GM23338 (cell line): ENCODE data around the gene PPCS. TPM values are rescaled to one million over a fixed set of nuclear protein-coding genes. Genes with fewer than 3 reads are reported as not detected.
"Not testable (repeated sequence)": the region's sequence is repeated elsewhere in the genome, so short reads cannot be mapped to it uniquely, and the experiment has no call there.

Experiments used
- ATAC-seq: fragments of 200-7000 bp; cut with Tn5 transposase; 3 replicates; pipeline ENCODE4 v1.9.1; 2020
- DNase-seq: peaks from one replicate; pipeline ENCODE4 v3.0.0-alpha.2; 2015; ENCODE audit warnings: low spot score
- H2AFZ ChIP-seq: fragments of 200-600 bp; sonication (generic); 2 replicates; pipeline ENCODE4 v1.8.0; 2016; ENCODE audit warnings: antibody characterized with exemption, mild to moderate bottlenecking, moderate library complexity
- H3F3A ChIP-seq: fragments of 200-600 bp; sonication (generic); replicated peaks from 2 replicates; pipeline ENCODE4 v1.8.0; 2017; ENCODE audit warnings: antibody characterized with exemption, mixed run types, low read depth
- H3K27ac ChIP-seq: fragments of 200-600 bp; sonication (generic); 2 replicates; pipeline ENCODE4 v1.6.1; 2016; ENCODE audit warnings: low read depth
- H3K27me3 ChIP-seq: fragments of 200-600 bp; sonication (generic); 2 replicates; pipeline ENCODE4 v1.8.0; 2016; ENCODE audit warnings: mild to moderate bottlenecking, mixed run types, moderate library complexity; ENCODE audit not compliant: insufficient read depth
- H3K36me3 ChIP-seq: fragments of 200-600 bp; sonication (generic); 2 replicates; pipeline ENCODE4 v1.8.0; 2016; ENCODE audit warnings: mild to moderate bottlenecking; ENCODE audit not compliant: insufficient read depth
- H3K4me1 ChIP-seq: fragments of 200-600 bp; sonication (generic); 2 replicates; pipeline ENCODE4 v1.8.0; 2016; ENCODE audit warnings: mild to moderate bottlenecking, moderate library complexity; ENCODE audit not compliant: insufficient read depth
- H3K4me2 ChIP-seq: fragments of 200-600 bp; sonication (generic); 2 replicates; pipeline ENCODE4 v1.7.1; 2017; ENCODE audit warnings: mixed run types
- H3K4me3 ChIP-seq: fragments of 200-600 bp; sonication (generic); 2 replicates; pipeline ENCODE4 v1.6.1; 2016; ENCODE audit warnings: mixed run types
- H3K79me2 ChIP-seq: fragments of 200-600 bp; sonication (generic); replicated peaks from 2 replicates; pipeline ENCODE4 v1.8.0; 2017; ENCODE audit warnings: mild to moderate bottlenecking; ENCODE audit not compliant: insufficient read depth
- H3K9me2 ChIP-seq: fragments of 200-600 bp; sonication (generic); 2 replicates; pipeline ENCODE4 v1.8.0; 2017; ENCODE audit not compliant: insufficient read depth
- H4K20me1 ChIP-seq: fragments of 200-600 bp; sonication (generic); replicated peaks from 2 replicates; pipeline ENCODE4 v1.8.0; 2017; ENCODE audit warnings: mild to moderate bottlenecking; ENCODE audit not compliant: insufficient read depth
- H3K27ac Mint-ChIP-seq: 2 replicates; pipeline ENCODE4 v1.8.0; 2020; ENCODE audit warnings: inconsistent platforms, mild to moderate bottlenecking, moderate library complexity, mixed read lengths
- H3K27me3 Mint-ChIP-seq: 3 replicates; pipeline ENCODE4 v1.8.0; 2022; ENCODE audit warnings: low read depth, mild to moderate bottlenecking, moderate library complexity, mixed read lengths, inconsistent platforms; ENCODE audit not compliant: insufficient read depth, poor library complexity
- H3K36me3 Mint-ChIP-seq: 3 replicates; pipeline ENCODE4 v1.8.0; 2021; ENCODE audit warnings: low read depth, mild to moderate bottlenecking, inconsistent platforms, moderate library complexity, mixed read lengths
- H3K4me1 Mint-ChIP-seq: 3 replicates; pipeline ENCODE4 v1.8.0; 2020; ENCODE audit warnings: mild to moderate bottlenecking, inconsistent platforms, mixed read lengths
- H3K4me3 Mint-ChIP-seq: 3 replicates; pipeline ENCODE4 v1.8.0; 2021; ENCODE audit warnings: moderate library complexity, mild to moderate bottlenecking, inconsistent platforms, mixed read lengths
- H3K9me3 Mint-ChIP-seq: 3 replicates; pipeline ENCODE4 v1.8.0; 2020; ENCODE audit warnings: moderate library complexity, mild to moderate bottlenecking, inconsistent platforms, mixed read lengths
- CREB1 ChIP-seq: fragments of 250-450 bp; sonication (Bioruptor Pico); IDR thresholded peaks from 2 replicates; pipeline ENCODE4 v1.5.0; 2020; ENCODE audit warnings: low read depth, mild to moderate bottlenecking, moderate library complexity
- CTCF ChIP-seq, 2 experiments: fragments of 200-600 bp in 1 of 2; sonication (generic) in 1 of 2; conservative IDR thresholded peaks; 2 replicates each; pipeline versions ENCODE4 v1.5.1 to v1.6.1; 2016 to 2017; ENCODE audit warnings: antibody characterized with exemption in 2 of 2, low read depth in 2 of 2, mild to moderate bottlenecking in 2 of 2, moderate library complexity in 1 of 2
- EZH2 ChIP-seq: fragments of 200-600 bp; sonication (generic); IDR thresholded peaks from one replicate; pipeline ENCODE4 v1.8.0; 2017; ENCODE audit warnings: antibody characterized with exemption, mild to moderate bottlenecking, low read depth; ENCODE audit not compliant: unreplicated experiment
- EZH2phosphoT487 ChIP-seq: fragments of 200-600 bp; sonication (generic); IDR thresholded peaks from one replicate; pipeline ENCODE4 v1.8.1; 2018; ENCODE audit warnings: antibody characterized with exemption; ENCODE audit not compliant: unreplicated experiment
- JUNB ChIP-seq: IDR thresholded peaks from one replicate; pipeline ENCODE4 v1.6.1; 2016; ENCODE audit warnings: antibody characterized with exemption; ENCODE audit not compliant: unreplicated experiment
- REST ChIP-seq: IDR thresholded peaks from one replicate; pipeline ENCODE4 v1.6.1; 2018; ENCODE audit warnings: antibody characterized with exemption; ENCODE audit not compliant: unreplicated experiment
- STAT1 ChIP-seq: IDR thresholded peaks from one replicate; pipeline ENCODE4 v1.6.1; 2016; ENCODE audit warnings: antibody characterized with exemption; ENCODE audit not compliant: unreplicated experiment
- ZNF114 ChIP-seq: fragments of 250-450 bp; sonication (Bioruptor Pico); IDR thresholded peaks from 2 replicates; pipeline ENCODE4 v1.5.0; 2020; ENCODE audit warnings: mild to moderate bottlenecking, moderate library complexity
- ZNF331 ChIP-seq: fragments of 250-450 bp; sonication (Bioruptor Pico); IDR thresholded peaks from 2 replicates; pipeline ENCODE4 v1.5.0; 2020; ENCODE audit warnings: low read depth, mild to moderate bottlenecking, moderate library complexity
- polyA plus RNA-seq: library from polyadenylated mRNA; unstranded; fragments of >200 nt; fragmentation: Nextera tagmentation; extraction: Ambion mirVana; gene quantifications from 2 replicates; pipeline ENCODE4 v1.2.1, GENCODE V29; 2016
- total RNA-seq: library from RNA; depleted of rRNA; stranded (reverse); fragments of >200 nt; shearing (Covaris generic); gene quantifications from 2 replicates; pipeline ENCODE4 v1.2.3, GENCODE V29; 2014
- TF ChIP-seq, protein P1 (sequence below): fragments of 250-450 bp; sonication (Bioruptor Pico); IDR thresholded peaks from 2 replicates; pipeline ENCODE4 v1.5.0; 2020; ENCODE audit warnings: mild to moderate bottlenecking, moderate library complexity

The PPCS gene
- total and polyA plus RNA-seq, 2 experiments from 2014 or later: 35.6 to 47.6 TPM

- TF ChIP-seq, protein P1, sequence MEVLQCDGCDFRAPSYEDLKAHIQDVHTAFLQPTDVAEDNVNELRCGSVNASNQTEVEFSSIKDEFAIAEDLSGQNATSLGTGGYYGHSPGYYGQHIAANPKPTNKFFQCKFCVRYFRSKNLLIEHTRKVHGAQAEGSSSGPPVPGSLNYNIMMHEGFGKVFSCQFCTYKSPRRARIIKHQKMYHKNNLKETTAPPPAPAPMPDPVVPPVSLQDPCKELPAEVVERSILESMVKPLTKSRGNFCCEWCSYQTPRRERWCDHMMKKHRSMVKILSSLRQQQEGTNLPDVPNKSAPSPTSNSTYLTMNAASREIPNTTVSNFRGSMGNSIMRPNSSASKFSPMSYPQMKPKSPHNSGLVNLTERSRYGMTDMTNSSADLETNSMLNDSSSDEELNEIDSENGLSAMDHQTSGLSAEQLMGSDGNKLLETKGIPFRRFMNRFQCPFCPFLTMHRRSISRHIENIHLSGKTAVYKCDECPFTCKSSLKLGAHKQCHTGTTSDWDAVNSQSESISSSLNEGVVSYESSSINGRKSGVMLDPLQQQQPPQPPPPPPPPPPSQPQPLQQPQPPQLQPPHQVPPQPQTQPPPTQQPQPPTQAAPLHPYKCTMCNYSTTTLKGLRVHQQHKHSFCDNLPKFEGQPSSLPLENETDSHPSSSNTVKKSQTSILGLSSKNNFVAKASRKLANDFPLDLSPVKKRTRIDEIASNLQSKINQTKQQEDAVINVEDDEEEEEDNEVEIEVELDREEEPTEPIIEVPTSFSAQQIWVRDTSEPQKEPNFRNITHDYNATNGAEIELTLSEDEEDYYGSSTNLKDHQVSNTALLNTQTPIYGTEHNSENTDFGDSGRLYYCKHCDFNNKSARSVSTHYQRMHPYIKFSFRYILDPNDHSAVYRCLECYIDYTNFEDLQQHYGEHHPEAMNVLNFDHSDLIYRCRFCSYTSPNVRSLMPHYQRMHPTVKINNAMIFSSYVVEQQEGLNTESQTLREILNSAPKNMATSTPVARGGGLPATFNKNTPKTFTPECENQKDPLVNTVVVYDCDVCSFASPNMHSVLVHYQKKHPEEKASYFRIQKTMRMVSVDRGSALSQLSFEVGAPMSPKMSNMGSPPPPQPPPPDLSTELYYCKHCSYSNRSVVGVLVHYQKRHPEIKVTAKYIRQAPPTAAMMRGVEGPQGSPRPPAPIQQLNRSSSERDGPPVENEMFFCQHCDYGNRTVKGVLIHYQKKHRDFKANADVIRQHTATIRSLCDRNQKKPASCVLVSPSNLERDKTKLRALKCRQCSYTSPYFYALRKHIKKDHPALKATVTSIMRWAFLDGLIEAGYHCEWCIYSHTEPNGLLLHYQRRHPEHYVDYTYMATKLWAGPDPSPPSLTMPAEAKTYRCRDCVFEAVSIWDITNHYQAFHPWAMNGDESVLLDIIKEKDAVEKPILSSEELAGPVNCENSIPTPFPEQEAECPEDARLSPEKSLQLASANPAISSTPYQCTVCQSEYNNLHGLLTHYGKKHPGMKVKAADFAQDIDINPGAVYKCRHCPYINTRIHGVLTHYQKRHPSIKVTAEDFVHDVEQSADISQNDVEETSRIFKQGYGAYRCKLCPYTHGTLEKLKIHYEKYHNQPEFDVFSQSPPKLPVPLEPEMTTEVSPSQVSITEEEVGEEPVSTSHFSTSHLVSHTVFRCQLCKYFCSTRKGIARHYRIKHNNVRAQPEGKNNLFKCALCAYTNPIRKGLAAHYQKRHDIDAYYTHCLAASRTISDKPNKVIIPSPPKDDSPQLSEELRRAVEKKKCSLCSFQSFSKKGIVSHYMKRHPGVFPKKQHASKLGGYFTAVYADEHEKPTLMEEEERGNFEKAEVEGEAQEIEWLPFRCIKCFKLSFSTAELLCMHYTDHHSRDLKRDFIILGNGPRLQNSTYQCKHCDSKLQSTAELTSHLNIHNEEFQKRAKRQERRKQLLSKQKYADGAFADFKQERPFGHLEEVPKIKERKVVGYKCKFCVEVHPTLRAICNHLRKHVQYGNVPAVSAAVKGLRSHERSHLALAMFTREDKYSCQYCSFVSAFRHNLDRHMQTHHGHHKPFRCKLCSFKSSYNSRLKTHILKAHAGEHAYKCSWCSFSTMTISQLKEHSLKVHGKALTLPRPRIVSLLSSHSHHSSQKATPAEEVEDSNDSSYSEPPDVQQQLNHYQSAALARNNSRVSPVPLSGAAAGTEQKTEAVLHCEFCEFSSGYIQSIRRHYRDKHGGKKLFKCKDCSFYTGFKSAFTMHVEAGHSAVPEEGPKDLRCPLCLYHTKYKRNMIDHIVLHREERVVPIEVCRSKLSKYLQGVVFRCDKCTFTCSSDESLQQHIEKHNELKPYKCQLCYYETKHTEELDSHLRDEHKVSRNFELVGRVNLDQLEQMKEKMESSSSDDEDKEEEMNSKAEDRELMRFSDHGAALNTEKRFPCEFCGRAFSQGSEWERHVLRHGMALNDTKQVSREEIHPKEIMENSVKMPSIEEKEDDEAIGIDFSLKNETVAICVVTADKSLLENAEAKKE (CRISPR knock-in tag): no peak
- TF ChIP-seq EZH2: no peak
Measured at GRCh38 chr1:42476605-42477004, 20.3 kb downstream of the PPCS start (continued).

DNA sequence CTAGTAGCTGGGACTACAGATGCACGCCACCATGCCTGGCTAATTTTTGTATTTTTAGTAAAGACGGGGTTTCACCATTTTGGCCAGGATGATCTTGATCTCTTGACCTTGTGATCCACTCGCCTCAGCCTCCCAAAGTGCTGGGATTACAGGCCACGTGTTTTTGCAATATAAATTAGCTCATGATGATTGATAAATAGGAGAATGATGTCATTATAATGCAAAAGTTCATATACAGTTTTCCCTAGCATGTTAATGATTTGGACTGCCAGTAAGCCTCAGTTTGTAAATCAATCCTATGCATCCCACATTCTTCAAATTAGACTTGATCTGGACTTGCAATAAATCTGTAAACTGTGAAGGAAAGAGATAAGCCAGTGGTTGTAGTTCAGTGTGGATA lies 21.0 kb downstream of the PPCS start:
- H3K9me2 ChIP-seq, ATAC-seq, H3K4me1 Mint-ChIP-seq, DNase-seq, H3F3A ChIP-seq, H3K27ac ChIP-seq, H3K4me3 Mint-ChIP-seq, H3K36me3 Mint-ChIP-seq, H3K36me3 ChIP-seq, H3K9me3 Mint-ChIP-seq, H3K4me3 ChIP-seq, H3K4me1 ChIP-seq, H4K20me1 ChIP-seq, H3K27ac Mint-ChIP-seq, H3K27me3 ChIP-seq, H3K79me2 ChIP-seq, H3K4me2 ChIP-seq, H2AFZ ChIP-seq, H3K27me3 Mint-ChIP-seq: not testable (repeated sequence)

- H2AFZ ChIP-seq: no peak overlapping the region
- DNase-seq: no peak
- H3K36me3 ChIP-seq: no peaks in the 10 kb centered on the region
- no peak overlapping the region for H3K4me3 Mint-ChIP-seq
- no peak overlapping the region for H3K4me2 ChIP-seq
- no peaks in the 10 kb centered on the region for H3K9me3 Mint-ChIP-seq
- H3K27ac Mint-ChIP-seq: no peak overlapping the region
- no peaks in the 10 kb centered on the region for H3F3A ChIP-seq
- H3K4me1 Mint-ChIP-seq: peaks cover 2% of the 10 kb centered on the region; the same call in 1 of the 3 replicates
- no peak for ATAC-seq
- H3K36me3 Mint-ChIP-seq: no peaks in the 10 kb centered on the region
- H3K27me3 ChIP-seq: no peaks in the 10 kb centered on the region
- H3K27me3 Mint-ChIP-seq: no peaks in the 10 kb centered on the region
- no peaks in the 10 kb centered on the region for H3K4me1 ChIP-seq
- H3K79me2 ChIP-seq: no peaks in the 10 kb centered on the region
- H3K9me2 ChIP-seq: no peaks in the 10 kb centered on the region
- no peak overlapping the region for H3K27ac ChIP-seq
- H4K20me1 ChIP-seq: no peaks in the 10 kb centered on the region
- H3K4me3 ChIP-seq: no peak overlapping the region
- TF ChIP-seq CTCF (conservative IDR thresholded peaks at IDR 0.05; ENCODE audit: low read depth in 2 of 2) (no peak), JUNB (no peak), EZH2phosphoT487 (no peak), ZNF114 (CRISPR knock-in tag) (no peak), CREB1 (CRISPR knock-in tag) (no peak), ZNF331 (no peak), STAT1 (no peak), REST (no peak), EZH2 (no peak)
Measured at GRCh38 chr1:42477775-42478174, 21.4 kb downstream of the PPCS start.
